ENCODE measurements around the gene CELSR1. TPM values are rescaled to one million over a fixed set of nuclear protein-coding genes. Genes with fewer than 3 reads are reported as not detected.

The CELSR1 gene
- total RNA-seq, 1 experiment from 2014 or later, result 22.6 TPM

GRCh38 chr22:46575911-46576555, 38.6 kb upstream of the CELSR1 start:
- no peak overlapping the region for H2BK5ac ChIP-seq (ENCODE audit: insufficient read length, low read length)
- H3K79me1 ChIP-seq (ENCODE audit: insufficient read depth, low read depth, low read length, poor library complexity, severe bottlenecking), result no peaks in the 10 kb centered on the region
- no peak overlapping the region for H2BK15ac ChIP-seq (ENCODE audit: low read depth, low read length)
- no peak overlapping the region for H2AFZ ChIP-seq (ENCODE audit: low read length)
- H3K14ac ChIP-seq (ENCODE audit: insufficient read depth, low read length), result no peak overlapping the region
- Mint-ChIP-seq H3K4me3 (peak overlapping the region; percentile 70 to 83), H3K36me3 (ENCODE audit: insufficient read depth in 1 of 3, low read depth in 3 of 3) (peaks cover 0 to 5% (median 0%) of the 10 kb centered on the region in 3 experiments; a peak in 2 of 7 replicates), H3K4me1 (peaks cover 35 to 46% of the 10 kb centered on the region in 2 experiments), H3K9me3 (peaks cover 9 to 10% of the 10 kb centered on the region in 2 experiments), H3K27ac (peak overlapping the region in 2 of 3 experiments; percentile 28 to 65; a peak in 1 of 7 replicates), H3K27me3 (ENCODE audit: low read depth) (peaks cover 34% of the 10 kb centered on the region)
- no peak overlapping the region for H4K91ac ChIP-seq (ENCODE audit: insufficient read length, low read depth, low read length)
- no peaks in the 10 kb centered on the region for H3K79me2 ChIP-seq (ENCODE audit: insufficient read depth, low read length)
- no peak overlapping the region for H2AK5ac ChIP-seq (ENCODE audit: insufficient read length, low read length)
- H3K18ac ChIP-seq (ENCODE audit: insufficient read length, low read depth, low read length), result no peak overlapping the region
- H2BK12ac ChIP-seq (ENCODE audit: insufficient read length, low read depth, low read length), result no peak overlapping the region
- no peaks in the 10 kb centered on the region for H3K4me1 ChIP-seq (ENCODE audit: insufficient read depth, low read length)
- H3K27me3 ChIP-seq (ENCODE audit: insufficient read depth, low read length), result no peaks in the 10 kb centered on the region; the same call in 1 of the 2 replicates
- H4K20me1 ChIP-seq (ENCODE audit: control insufficient read depth, insufficient read depth, insufficient read length), result no peaks in the 10 kb centered on the region
- H3K27ac ChIP-seq (ENCODE audit: insufficient read length, low read depth, low read length), result no peak overlapping the region
- DNase-seq, result peak; percentile 74
- H3K4me2 ChIP-seq (ENCODE audit: insufficient read depth, insufficient read length, low read length), result peak overlapping the region; percentile 20
- H2BK20ac ChIP-seq (ENCODE audit: low read depth, low read length, poor library complexity, severe bottlenecking), result no peak overlapping the region
- no peak overlapping the region for H3K56ac ChIP-seq (ENCODE audit: insufficient read length, low read depth, low read length)
- no peak overlapping the region for H4K5ac ChIP-seq (ENCODE audit: insufficient read length, low read depth, low read length)
- TF ChIP-seq, protein P1, sequence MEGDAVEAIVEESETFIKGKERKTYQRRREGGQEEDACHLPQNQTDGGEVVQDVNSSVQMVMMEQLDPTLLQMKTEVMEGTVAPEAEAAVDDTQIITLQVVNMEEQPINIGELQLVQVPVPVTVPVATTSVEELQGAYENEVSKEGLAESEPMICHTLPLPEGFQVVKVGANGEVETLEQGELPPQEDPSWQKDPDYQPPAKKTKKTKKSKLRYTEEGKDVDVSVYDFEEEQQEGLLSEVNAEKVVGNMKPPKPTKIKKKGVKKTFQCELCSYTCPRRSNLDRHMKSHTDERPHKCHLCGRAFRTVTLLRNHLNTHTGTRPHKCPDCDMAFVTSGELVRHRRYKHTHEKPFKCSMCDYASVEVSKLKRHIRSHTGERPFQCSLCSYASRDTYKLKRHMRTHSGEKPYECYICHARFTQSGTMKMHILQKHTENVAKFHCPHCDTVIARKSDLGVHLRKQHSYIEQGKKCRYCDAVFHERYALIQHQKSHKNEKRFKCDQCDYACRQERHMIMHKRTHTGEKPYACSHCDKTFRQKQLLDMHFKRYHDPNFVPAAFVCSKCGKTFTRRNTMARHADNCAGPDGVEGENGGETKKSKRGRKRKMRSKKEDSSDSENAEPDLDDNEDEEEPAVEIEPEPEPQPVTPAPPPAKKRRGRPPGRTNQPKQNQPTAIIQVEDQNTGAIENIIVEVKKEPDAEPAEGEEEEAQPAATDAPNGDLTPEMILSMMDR (conservative IDR thresholded peaks at IDR 0.05), result no peak
- no peak overlapping the region for H4K8ac ChIP-seq (replicated peaks; ENCODE audit: insufficient read length, low read depth, low read length)
- WGBS (ENCODE audit: extremely low coverage, insufficient read length, low lambda C conversion rate), result no CpG with 5 or more reads among the region's 10 CpGs
- H3K9me3 ChIP-seq (ENCODE audit: control insufficient read depth, low read depth, low read length), result no peaks in the 10 kb centered on the region
- no peak overlapping the region for H3K9ac ChIP-seq (ENCODE audit: extremely low read depth, insufficient read length, low read length)
- H3K23me2 ChIP-seq (ENCODE audit: insufficient read length, low read depth, low read length, poor library complexity, severe bottlenecking), result peaks cover 8% of the 10 kb centered on the region
- no peak overlapping the region for H3K4ac ChIP-seq (ENCODE audit: low read depth, low read length)
- no peak overlapping the region for H2BK120ac ChIP-seq (ENCODE audit: low read depth, low read length, poor library complexity, severe bottlenecking)
- H3K23ac ChIP-seq (ENCODE audit: insufficient read length, low read depth, low read length), result no peak overlapping the region
- H3T11ph ChIP-seq (ENCODE audit: low read length), result no peak overlapping the region

Data from H9 (cell line).